Mesothelial cell of epicardium (in vitro differentiated cells): ENCODE measurements around the gene GLI1. TPM values are rescaled to one million over a fixed set of nuclear protein-coding genes. Genes with fewer than 3 reads are reported as not detected.
"Not testable (repeated sequence)": the region's sequence is repeated elsewhere in the genome, so short reads cannot be mapped to it uniquely, and the experiment has no call there.

Source experiments
- DNase-seq, 2 experiments: peaks; one replicate each; pipeline ENCODE4 v3.0.0; 2021; ENCODE audit warnings: low spot score in 2 of 2; ENCODE audit not compliant: unreplicated experiment in 2 of 2
- H3K27ac Mint-ChIP-seq: 2 replicates; pipeline ENCODE4 v1.8.0; 2021; ENCODE audit warnings: mixed read lengths
- H3K27me3 Mint-ChIP-seq: 2 replicates; pipeline ENCODE4 v1.8.0; 2021; ENCODE audit warnings: low read depth, mixed read lengths
- H3K36me3 Mint-ChIP-seq: 2 replicates; pipeline ENCODE4 v1.8.0; 2021; ENCODE audit warnings: mixed read lengths
- H3K4me1 Mint-ChIP-seq: 2 replicates; pipeline ENCODE4 v1.8.0; 2021; ENCODE audit warnings: mixed read lengths
- H3K4me3 Mint-ChIP-seq: 2 replicates; pipeline ENCODE4 v1.8.0; 2021; ENCODE audit warnings: mild to moderate bottlenecking, moderate library complexity, mixed read lengths
- H3K9me3 Mint-ChIP-seq: 2 replicates; pipeline ENCODE4 v1.8.0; 2021; ENCODE audit warnings: mixed read lengths
- total RNA-seq: library from RNA; stranded (reverse); gene quantifications from 3 replicates; pipeline ENCODE4 v1.2.1, GENCODE V29; 2021
- TF ChIP-seq, protein P1 (sequence below): fragments of 200-600 bp; sonication (generic); IDR thresholded peaks from one replicate; pipeline ENCODE4 v1.5.0; 2021; ENCODE audit warnings: antibody characterized with exemption; ENCODE audit not compliant: unreplicated experiment

The GLI1 gene
- total RNA-seq, 1 donor from 2014 or later, result 10.1 TPM

DNA sequence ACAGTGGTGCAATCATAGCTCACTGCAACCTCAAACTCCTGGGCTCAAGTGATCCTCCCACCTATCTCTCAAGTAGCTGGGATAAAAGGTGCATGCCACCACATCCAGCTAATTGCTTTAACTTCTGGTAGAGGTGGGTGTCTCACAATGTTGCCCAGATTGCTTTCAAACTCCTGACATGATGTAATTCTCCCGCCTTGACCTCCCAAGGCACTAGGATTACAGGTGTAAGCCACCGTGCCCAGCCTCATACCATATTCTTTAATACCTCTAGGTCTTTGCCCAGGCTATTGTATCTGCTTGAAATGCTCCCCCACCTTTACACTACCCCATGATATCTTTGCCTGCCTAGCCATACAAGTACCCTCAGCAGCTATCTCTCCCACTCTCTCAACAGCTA is 40.1 kb upstream of the GLI1 start:
- H3K36me3 Mint-ChIP-seq, result peaks cover 17% of the 10 kb centered on the region
- H3K9me3 Mint-ChIP-seq, result no peaks in the 10 kb centered on the region
- TF ChIP-seq, protein P1, sequence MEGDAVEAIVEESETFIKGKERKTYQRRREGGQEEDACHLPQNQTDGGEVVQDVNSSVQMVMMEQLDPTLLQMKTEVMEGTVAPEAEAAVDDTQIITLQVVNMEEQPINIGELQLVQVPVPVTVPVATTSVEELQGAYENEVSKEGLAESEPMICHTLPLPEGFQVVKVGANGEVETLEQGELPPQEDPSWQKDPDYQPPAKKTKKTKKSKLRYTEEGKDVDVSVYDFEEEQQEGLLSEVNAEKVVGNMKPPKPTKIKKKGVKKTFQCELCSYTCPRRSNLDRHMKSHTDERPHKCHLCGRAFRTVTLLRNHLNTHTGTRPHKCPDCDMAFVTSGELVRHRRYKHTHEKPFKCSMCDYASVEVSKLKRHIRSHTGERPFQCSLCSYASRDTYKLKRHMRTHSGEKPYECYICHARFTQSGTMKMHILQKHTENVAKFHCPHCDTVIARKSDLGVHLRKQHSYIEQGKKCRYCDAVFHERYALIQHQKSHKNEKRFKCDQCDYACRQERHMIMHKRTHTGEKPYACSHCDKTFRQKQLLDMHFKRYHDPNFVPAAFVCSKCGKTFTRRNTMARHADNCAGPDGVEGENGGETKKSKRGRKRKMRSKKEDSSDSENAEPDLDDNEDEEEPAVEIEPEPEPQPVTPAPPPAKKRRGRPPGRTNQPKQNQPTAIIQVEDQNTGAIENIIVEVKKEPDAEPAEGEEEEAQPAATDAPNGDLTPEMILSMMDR, result no peak
- H3K27ac Mint-ChIP-seq, result no peak overlapping the region
- H3K27me3 Mint-ChIP-seq, result no peaks in the 10 kb centered on the region
- no peak for DNase-seq
- H3K4me1 Mint-ChIP-seq, result peaks cover 5% of the 10 kb centered on the region
- H3K4me3 Mint-ChIP-seq, result no peak overlapping the region

DNA sequence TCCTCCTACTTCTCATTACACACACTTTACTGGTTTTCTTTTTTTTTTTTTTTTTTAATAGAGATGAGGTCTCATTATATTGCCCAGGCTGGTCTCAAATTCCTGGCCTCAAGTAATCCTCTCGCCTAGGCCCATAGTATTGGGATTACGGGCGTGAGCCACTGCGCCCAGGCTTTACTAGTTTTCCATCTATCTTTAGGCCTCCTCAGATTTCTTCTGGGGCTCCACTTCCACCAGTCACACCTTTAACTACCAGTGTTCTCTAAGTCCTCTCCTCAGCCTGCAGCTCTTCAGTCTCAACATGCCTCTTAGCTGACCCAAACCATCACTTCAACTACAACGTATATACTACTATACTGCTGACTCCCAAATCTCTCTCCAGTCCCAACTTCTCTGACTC is 39.1 kb upstream of the GLI1 start:
- no peaks in the 10 kb centered on the region for H3K27me3 Mint-ChIP-seq
- H3K4me3 Mint-ChIP-seq, result no peak overlapping the region
- peaks cover 3% of the 10 kb centered on the region for H3K4me1 Mint-ChIP-seq
- no peak overlapping the region for H3K27ac Mint-ChIP-seq
- H3K9me3 Mint-ChIP-seq, result no peaks in the 10 kb centered on the region
- peaks cover 19% of the 10 kb centered on the region for H3K36me3 Mint-ChIP-seq
- no peak for DNase-seq
- TF ChIP-seq, protein P1, result no peak

DNA sequence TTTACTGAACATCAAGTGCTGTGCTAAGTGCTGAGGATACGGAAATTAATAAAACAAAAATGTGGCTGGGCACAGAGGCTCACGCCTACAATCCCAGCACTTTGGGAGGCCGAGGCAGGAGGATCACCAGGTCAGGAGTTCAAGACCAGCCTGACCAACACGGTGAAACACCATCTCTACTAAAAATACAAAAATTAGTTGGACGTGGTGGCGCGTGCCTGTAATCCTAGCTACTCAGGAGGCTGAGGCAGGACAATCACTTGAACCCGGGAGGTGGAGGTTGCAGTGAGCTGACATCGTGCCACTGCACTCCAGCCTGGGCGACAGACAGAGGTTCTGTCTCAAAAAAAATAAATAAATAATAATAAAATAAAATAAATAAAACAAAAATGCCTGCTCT is 32.6 kb upstream of the GLI1 start:
- H3K27ac Mint-ChIP-seq, H3K9me3 Mint-ChIP-seq, DNase-seq, H3K4me3 Mint-ChIP-seq, H3K27me3 Mint-ChIP-seq: not testable (repeated sequence)
- Mint-ChIP-seq H3K36me3 (peaks cover 19% of the 10 kb centered on the region), H3K4me1 (peaks cover 23% of the 10 kb centered on the region)

DNA sequence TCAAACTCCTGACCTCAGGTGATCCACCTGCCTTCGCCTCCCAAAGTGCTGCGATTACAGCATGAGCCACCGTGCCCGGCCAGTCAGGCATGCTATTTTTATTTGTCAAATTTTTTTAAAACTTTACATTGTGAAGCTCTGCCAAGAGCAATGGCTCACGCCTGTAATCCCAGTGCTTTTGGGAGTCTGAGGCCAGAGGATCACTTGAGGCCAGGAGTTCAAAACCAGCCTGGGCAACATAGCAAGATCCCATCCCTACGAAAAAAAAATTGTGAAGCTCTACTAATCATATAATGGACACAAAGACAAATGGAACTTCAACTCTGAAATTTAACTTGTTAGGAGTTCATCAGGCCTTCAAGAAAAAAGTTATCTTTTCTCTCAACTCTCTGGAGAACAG is 30.6 kb upstream of the GLI1 start:
- Mint-ChIP-seq H3K9me3 (no peaks in the 10 kb centered on the region), H3K4me3 (peak overlapping the region; percentile 95), H3K27ac (peak overlapping the region; percentile 100), H3K4me1 (peaks cover 24% of the 10 kb centered on the region), H3K36me3 (peaks cover 9% of the 10 kb centered on the region), H3K27me3 (no peaks in the 10 kb centered on the region)
- DNase-seq, result no peak
- TF ChIP-seq, protein P1, result no peak

DNA sequence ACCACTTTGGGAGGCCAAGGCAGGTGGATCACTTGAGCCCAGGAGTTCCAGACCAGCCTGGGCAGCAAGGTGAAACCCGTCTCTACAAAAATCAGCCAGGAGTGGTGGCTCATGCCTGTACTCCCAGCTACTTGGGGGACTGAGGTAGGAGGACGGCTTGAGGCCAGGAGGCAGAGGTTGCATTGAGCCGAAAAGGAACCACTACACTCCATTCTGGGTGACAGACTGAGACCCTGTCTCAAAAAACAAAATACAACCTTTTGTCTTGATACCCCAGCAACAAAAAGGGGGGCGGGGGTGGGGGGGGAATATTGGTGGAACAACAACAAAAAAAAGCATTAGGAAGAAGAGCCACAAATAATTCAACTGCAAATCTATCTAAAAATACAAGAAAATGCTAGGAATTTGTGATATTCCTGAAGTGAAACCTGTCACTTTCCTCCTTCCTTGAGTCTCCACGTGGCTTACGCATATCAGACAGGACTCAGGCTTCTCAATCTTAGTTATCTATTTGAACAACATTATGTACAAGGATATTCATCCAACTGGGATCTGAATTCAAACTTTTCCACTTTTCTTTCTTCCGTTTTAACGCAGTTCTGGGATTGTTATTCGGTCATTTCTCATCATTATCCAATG is 30.0 kb upstream of the GLI1 start:
- no peak for DNase-seq
- Mint-ChIP-seq H3K4me3 (peak overlapping the region; percentile 95), H3K27me3 (no peaks in the 10 kb centered on the region), H3K4me1 (peaks cover 24% of the 10 kb centered on the region), H3K27ac (peak overlapping the region; percentile 100), H3K9me3 (no peaks in the 10 kb centered on the region), H3K36me3 (peaks cover 5% of the 10 kb centered on the region)
- TF ChIP-seq, protein P1, result no peak

DNA sequence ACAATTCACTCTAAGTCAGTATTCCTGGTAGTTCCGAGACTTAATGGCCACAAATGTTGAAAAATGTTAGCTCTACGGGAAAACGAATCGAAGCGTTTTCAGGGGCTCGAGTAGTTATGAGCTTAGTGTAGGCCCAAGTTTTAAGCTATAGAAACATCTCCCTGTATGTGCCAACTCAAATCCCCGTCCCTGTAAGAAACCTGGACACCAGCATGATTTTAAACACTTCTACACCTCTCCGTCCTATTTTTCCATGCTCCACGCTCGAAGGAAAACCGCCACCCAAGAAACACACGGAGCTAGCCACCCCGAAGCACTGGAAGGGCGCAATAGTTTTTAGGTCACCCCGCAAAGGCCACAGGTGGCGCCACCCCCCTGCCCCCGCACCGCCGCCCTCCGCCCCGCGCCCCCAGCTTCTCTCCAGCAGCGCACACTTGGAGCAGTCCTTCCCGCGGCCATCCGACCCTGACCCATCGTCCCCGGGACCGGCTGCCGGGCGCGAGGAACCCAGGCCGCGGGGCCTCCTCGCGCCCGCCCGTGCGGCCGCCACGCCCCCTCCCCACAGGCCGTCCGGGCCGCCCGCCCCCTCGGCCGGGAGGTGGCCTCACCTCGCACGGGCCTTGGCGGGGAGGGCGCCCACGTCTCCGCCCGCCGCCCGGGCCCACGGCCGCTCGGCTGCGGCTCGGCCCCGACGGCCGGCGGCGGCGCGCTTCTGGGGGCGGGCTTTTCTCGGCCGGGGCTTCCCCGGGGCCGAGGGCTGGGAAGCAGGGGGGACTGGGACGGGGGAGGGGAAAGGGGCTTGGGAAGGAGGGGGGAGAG is 29.3 kb upstream of the GLI1 start:
- H3K27ac Mint-ChIP-seq, result peak overlapping the region; percentile 100
- peak overlapping the region; percentile 95 for H3K4me3 Mint-ChIP-seq
- DNase-seq, result no peak
- no peaks in the 10 kb centered on the region for H3K27me3 Mint-ChIP-seq
- peaks cover 27% of the 10 kb centered on the region for H3K4me1 Mint-ChIP-seq
- TF ChIP-seq, protein P1, result no peak
- no peaks in the 10 kb centered on the region for H3K9me3 Mint-ChIP-seq
- peaks cover 4% of the 10 kb centered on the region for H3K36me3 Mint-ChIP-seq
